HG03469 (cell line): ENCODE measurements around the gene PHRF1.
"Not testable (repeated sequence)": the region's sequence is repeated elsewhere in the genome, so short reads cannot be mapped to it uniquely, and the experiment has no call there.

Source experiments
- ATAC-seq: cut with Tn5 transposase; IDR thresholded peaks from one replicate; pipeline ENCODE4 v1.9.1; 2021; ENCODE audit warnings: mild to moderate bottlenecking, moderate library complexity, moderate number of reproducible peaks; ENCODE audit not compliant: unreplicated experiment

PHRF1 gene

GRCh38 chr11:626475-627307 lies 50.4 kb downstream of the PHRF1 start, which contains the start of gene SCT:
Gene SCT (minus strand): TSS chr11:627181. CDS start chr11:627143, 38 bp downstream.
- no peak for ATAC-seq

GRCh38 chr11:627308-627576 lies 51.0 kb downstream of the PHRF1 start:
- ATAC-seq, result no peak

- ATAC-seq, result no peak
Measured at GRCh38 chr11:628056-628455, 51.8 kb downstream of the PHRF1 start.

GRCh38 chr11:629237-629583 lies 52.9 kb downstream of the PHRF1 start:
- ATAC-seq, result no peak

GRCh38 chr11:630871-631270 lies 54.6 kb downstream of the PHRF1 start:
- ATAC-seq, result no peak

GRCh38 chr11:635945-636510 lies 59.8 kb downstream of the PHRF1 start:
- ATAC-seq, result no peak

- ATAC-seq, result no peak
Measured at GRCh38 chr11:636511-637332, 60.5 kb downstream of the PHRF1 start, which contains the start of gene DRD4. Gene DRD4 (plus strand): TSS chr11:637269. CDS start chr11:637305, 36 bp downstream.

GRCh38 chr11:637333-637592 lies 61.0 kb downstream of the PHRF1 start:
- ATAC-seq, result no peak

- ATAC-seq, result no peak
Measured at GRCh38 chr11:637593-638521, 61.6 kb downstream of the PHRF1 start.

GRCh38 chr11:638631-639331 lies 62.5 kb downstream of the PHRF1 start:
- ATAC-seq, result no peak

GRCh38 chr11:639332-639955 lies 63.2 kb downstream of the PHRF1 start:
- ATAC-seq, result no peak

GRCh38 chr11:640021-640706 lies 63.9 kb downstream of the PHRF1 start:
- ATAC-seq, result no peak

GRCh38 chr11:641806-642370 lies 65.6 kb downstream of the PHRF1 start:
- no peak for ATAC-seq

- no peak for ATAC-seq
Measured at GRCh38 chr11:643366-643765, 67.1 kb downstream of the PHRF1 start.

GRCh38 chr11:643849-644738 lies 67.8 kb downstream of the PHRF1 start:
- ATAC-seq, result no peak

- no peak for ATAC-seq
Measured at GRCh38 chr11:645536-645935, 69.3 kb downstream of the PHRF1 start.

GRCh38 chr11:646214-646613 lies 69.9 kb downstream of the PHRF1 start:
- ATAC-seq, result no peak

GRCh38 chr11:647672-648158 lies 71.4 kb downstream of the PHRF1 start:
- ATAC-seq, result not testable (repeated sequence)
